ENCODE data around the gene MAP1S. TPM values are rescaled to one million over a fixed set of nuclear protein-coding genes. Genes with fewer than 3 reads are reported as not detected.

The MAP1S gene
- total and polyA plus RNA-seq, 8 donors: 13.9 to 35.6 (median 22.3) TPM

- 43 to 65% methylated on average over 2 of the region's 2 CpGs for WGBS, 2 donors
- H3K27ac ChIP-seq: peak overlapping the region in 1 of 4 donors; percentile 51
- no peak for ATAC-seq
- no peak overlapping the region for H3K4me3 ChIP-seq
- TF ChIP-seq, protein P1, sequence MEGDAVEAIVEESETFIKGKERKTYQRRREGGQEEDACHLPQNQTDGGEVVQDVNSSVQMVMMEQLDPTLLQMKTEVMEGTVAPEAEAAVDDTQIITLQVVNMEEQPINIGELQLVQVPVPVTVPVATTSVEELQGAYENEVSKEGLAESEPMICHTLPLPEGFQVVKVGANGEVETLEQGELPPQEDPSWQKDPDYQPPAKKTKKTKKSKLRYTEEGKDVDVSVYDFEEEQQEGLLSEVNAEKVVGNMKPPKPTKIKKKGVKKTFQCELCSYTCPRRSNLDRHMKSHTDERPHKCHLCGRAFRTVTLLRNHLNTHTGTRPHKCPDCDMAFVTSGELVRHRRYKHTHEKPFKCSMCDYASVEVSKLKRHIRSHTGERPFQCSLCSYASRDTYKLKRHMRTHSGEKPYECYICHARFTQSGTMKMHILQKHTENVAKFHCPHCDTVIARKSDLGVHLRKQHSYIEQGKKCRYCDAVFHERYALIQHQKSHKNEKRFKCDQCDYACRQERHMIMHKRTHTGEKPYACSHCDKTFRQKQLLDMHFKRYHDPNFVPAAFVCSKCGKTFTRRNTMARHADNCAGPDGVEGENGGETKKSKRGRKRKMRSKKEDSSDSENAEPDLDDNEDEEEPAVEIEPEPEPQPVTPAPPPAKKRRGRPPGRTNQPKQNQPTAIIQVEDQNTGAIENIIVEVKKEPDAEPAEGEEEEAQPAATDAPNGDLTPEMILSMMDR (IDR thresholded peaks at IDR 0.05): no peak
- no peaks in the 10 kb centered on the region for H3K27me3 ChIP-seq
- H3K36me3 ChIP-seq: no peaks in the 10 kb centered on the region
- no peaks in the 10 kb centered on the region for H3K4me1 ChIP-seq
- intact Hi-C loops (cut with DNase I): no loop called here
- H3K9me3 ChIP-seq: no peaks in the 10 kb centered on the region
- no peak for DNase-seq
- no peak for FAIRE-seq
These were observed 32.6 kb downstream of the MAP1S start for GRCh38 chr19:17751912-17752273.

DNA sequence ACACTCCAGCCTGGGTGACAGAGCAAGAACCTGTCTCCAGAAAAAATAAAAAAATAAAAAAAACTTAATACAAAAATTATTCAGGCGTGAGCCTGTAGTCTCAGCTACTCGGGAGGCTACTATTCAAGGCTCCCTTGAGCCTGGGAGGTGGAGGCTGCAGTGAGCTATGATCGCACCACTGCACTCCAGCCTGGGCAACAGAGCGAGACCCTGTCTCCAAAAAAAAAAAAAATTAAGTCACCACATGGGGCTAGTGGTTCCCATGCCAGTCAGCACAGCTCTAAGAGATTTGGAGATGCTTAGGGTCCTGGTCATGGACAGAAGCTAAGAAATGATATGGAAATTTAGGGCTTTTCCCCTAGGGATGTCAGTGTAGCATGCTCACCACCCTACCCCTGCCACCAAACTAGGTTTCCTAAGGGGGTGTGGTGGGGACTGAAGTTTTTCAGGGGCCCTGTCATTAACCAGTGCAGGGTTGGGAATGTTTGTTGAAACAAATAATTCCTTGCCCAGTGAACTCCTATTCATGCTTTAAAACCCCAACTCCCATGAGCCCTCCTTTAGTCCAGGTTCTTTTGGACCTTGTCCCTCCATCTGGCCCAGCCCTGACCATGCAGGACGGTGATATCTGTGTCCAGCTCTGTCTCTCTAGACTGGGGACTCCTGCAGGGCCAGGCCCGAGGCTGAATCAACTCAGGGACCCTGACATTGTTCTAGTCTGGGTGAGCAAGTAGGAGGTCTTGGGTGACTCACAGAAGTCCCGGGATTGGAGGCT is 33.8 kb downstream of the MAP1S start:
- Histone ChIP-seq H3K4me1 (no peaks in the 10 kb centered on the region), H3K27me3 (no peaks in the 10 kb centered on the region), H3K9me3 (no peaks in the 10 kb centered on the region), H3K36me3 (no peaks in the 10 kb centered on the region), H3K4me3 (no peak overlapping the region), H3K27ac (no peak overlapping the region)
- TF ChIP-seq, protein P1 (IDR thresholded peaks at IDR 0.05): no peak
- 71 to 90% methylated on average over 7 of the region's 7 CpGs for WGBS, 2 donors
- FAIRE-seq (no peak), DNase-seq (no peak), ATAC-seq (no peak)
- intact Hi-C loops (cut with DNase I): no loop called here

- intact Hi-C loops (cut with DNase I): no loop called here
- Histone ChIP-seq H3K9me3 (no peaks in the 10 kb centered on the region), H3K27ac (no peak overlapping the region), H3K27me3 (no peaks in the 10 kb centered on the region), H3K36me3 (no peaks in the 10 kb centered on the region), H3K4me1 (no peaks in the 10 kb centered on the region), H3K4me3 (no peak overlapping the region)
- TF ChIP-seq, protein P1 (IDR thresholded peaks at IDR 0.05): no peak
- no peak for FAIRE-seq
- ATAC-seq: no peak
- WGBS, 2 donors: 25 to 28% methylated on average over 8 to 9 of the region's 9 CpGs
- no peak for DNase-seq
These were observed 34.7 kb downstream of the MAP1S start for GRCh38 chr19:17753976-17754375.

GRCh38 chr19:17754634-17755442 is 35.6 kb downstream of the MAP1S start:
- FAIRE-seq: no peak
- H3K4me1 ChIP-seq: no peaks in the 10 kb centered on the region
- intact Hi-C loops (cut with DNase I): no loop called here

More at GRCh38 chr19:17754634-17755442, 35.6 kb downstream of the MAP1S start:
- H3K27ac ChIP-seq: no peak overlapping the region
- 62 to 72% methylated on average over 5 of the region's 5 CpGs for WGBS, 2 donors
- no peaks in the 10 kb centered on the region for H3K27me3 ChIP-seq
- TF ChIP-seq, protein P1 (IDR thresholded peaks at IDR 0.05): no peak
- no peaks in the 10 kb centered on the region for H3K36me3 ChIP-seq
- no peak for DNase-seq
- H3K9me3 ChIP-seq: no peaks in the 10 kb centered on the region
- no peak overlapping the region for H3K4me3 ChIP-seq
- peak in 1 of 4 donors; percentile 23 for ATAC-seq
